ENCODE data around the gene SFRP2.

DNA sequence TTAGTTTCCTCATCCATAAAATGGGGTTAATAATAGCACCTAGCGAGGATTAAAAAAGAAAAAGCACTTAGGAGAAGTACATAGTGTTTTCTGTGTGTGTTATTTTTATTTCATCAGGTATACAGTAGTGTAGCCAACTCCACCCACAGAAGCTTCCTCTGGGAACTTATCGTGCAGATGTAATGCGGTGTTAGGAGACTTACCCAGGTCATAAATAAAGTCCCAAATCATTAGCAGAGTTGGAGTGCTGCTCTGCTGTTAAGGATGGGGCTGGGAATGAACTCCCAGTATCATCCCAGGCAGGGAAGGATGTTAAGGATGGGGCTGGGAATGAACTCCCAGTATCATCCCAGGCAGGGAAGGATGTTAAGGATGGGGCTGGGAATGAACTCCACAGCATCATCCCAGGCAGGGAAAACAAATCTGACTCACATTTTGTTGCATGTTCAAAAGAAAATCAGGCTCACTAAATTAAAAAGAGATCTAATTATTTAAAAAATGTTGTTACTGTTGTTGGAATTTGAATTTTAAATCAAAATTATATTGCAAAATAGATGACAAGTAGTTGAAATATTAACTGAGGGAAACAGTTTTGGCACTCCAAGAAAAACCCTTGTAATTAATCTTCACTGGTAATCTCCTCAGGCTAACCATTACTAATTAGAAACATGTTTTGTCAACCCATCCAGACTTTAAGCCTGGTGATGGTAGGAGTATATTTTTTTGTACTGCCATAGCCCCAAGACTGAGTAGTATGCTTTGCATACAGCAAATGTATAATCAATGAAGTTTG is 10.2 kb upstream of the SFRP2 start:
- TF ChIP-seq, protein P1, sequence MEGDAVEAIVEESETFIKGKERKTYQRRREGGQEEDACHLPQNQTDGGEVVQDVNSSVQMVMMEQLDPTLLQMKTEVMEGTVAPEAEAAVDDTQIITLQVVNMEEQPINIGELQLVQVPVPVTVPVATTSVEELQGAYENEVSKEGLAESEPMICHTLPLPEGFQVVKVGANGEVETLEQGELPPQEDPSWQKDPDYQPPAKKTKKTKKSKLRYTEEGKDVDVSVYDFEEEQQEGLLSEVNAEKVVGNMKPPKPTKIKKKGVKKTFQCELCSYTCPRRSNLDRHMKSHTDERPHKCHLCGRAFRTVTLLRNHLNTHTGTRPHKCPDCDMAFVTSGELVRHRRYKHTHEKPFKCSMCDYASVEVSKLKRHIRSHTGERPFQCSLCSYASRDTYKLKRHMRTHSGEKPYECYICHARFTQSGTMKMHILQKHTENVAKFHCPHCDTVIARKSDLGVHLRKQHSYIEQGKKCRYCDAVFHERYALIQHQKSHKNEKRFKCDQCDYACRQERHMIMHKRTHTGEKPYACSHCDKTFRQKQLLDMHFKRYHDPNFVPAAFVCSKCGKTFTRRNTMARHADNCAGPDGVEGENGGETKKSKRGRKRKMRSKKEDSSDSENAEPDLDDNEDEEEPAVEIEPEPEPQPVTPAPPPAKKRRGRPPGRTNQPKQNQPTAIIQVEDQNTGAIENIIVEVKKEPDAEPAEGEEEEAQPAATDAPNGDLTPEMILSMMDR (IDR thresholded peaks at IDR 0.05; ENCODE audit: insufficient read depth, low read length): no peak
- TF ChIP-seq, protein P2, sequence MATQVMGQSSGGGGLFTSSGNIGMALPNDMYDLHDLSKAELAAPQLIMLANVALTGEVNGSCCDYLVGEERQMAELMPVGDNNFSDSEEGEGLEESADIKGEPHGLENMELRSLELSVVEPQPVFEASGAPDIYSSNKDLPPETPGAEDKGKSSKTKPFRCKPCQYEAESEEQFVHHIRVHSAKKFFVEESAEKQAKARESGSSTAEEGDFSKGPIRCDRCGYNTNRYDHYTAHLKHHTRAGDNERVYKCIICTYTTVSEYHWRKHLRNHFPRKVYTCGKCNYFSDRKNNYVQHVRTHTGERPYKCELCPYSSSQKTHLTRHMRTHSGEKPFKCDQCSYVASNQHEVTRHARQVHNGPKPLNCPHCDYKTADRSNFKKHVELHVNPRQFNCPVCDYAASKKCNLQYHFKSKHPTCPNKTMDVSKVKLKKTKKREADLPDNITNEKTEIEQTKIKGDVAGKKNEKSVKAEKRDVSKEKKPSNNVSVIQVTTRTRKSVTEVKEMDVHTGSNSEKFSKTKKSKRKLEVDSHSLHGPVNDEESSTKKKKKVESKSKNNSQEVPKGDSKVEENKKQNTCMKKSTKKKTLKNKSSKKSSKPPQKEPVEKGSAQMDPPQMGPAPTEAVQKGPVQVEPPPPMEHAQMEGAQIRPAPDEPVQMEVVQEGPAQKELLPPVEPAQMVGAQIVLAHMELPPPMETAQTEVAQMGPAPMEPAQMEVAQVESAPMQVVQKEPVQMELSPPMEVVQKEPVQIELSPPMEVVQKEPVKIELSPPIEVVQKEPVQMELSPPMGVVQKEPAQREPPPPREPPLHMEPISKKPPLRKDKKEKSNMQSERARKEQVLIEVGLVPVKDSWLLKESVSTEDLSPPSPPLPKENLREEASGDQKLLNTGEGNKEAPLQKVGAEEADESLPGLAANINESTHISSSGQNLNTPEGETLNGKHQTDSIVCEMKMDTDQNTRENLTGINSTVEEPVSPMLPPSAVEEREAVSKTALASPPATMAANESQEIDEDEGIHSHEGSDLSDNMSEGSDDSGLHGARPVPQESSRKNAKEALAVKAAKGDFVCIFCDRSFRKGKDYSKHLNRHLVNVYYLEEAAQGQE (IDR thresholded peaks at IDR 0.05; ENCODE audit: insufficient replicate concordance, low read depth): no peak
